Cardiac fibroblast (primary cell): ENCODE results near the gene TEDC2.
"Not testable (repeated sequence)": the region's sequence is repeated elsewhere in the genome, so short reads cannot be mapped to it uniquely, and the experiment has no call there.

Experiments
- DNase-seq, 2 donors: peaks; one replicate each; pipeline versions ENCODE4 v3.0.0 to v3.0.0-alpha.2; 2010; ENCODE audit warnings: low read depth in 2 of 2
- H3K4me3 ChIP-seq, 2 donors: replicated peaks in 1 of 2; 1 replicate in 1 of 2; 2 replicates in 1 of 2; pipeline ENCODE4 v1.5.1; 2011; ENCODE audit warnings: low read depth in 2 of 2, low read length in 2 of 2, mild to moderate bottlenecking in 2 of 2, moderate library complexity in 1 of 2
- TF ChIP-seq, protein P1 (sequence below): IDR thresholded peaks from one replicate; pipeline ENCODE4 v1.5.1; 2011; ENCODE audit warnings: low read depth, mild to moderate bottlenecking, low read length, inconsistent platforms

Gene TEDC2

DNA sequence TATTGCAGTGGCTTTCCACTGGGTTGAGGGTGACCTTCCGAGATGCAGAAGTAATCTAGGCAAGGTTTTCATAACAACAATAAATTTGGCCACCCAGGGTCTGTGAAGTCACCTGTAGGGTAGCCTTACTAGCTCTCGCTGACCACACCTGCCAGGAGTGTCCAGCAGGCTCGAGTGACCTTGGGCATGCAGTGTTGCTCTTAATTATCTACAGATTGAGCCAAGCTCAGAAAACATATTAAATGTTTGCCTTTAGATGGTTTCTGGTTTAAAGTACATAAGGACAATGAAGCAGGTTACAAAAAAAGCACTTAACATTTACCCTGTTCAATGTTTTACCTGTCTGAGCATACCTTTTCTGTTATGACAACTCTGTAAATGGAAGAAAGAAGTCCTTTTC is 16.8 kb downstream of the TEDC2 start:
- H3K4me3 ChIP-seq = no peak overlapping the region
- TF ChIP-seq, protein P1, sequence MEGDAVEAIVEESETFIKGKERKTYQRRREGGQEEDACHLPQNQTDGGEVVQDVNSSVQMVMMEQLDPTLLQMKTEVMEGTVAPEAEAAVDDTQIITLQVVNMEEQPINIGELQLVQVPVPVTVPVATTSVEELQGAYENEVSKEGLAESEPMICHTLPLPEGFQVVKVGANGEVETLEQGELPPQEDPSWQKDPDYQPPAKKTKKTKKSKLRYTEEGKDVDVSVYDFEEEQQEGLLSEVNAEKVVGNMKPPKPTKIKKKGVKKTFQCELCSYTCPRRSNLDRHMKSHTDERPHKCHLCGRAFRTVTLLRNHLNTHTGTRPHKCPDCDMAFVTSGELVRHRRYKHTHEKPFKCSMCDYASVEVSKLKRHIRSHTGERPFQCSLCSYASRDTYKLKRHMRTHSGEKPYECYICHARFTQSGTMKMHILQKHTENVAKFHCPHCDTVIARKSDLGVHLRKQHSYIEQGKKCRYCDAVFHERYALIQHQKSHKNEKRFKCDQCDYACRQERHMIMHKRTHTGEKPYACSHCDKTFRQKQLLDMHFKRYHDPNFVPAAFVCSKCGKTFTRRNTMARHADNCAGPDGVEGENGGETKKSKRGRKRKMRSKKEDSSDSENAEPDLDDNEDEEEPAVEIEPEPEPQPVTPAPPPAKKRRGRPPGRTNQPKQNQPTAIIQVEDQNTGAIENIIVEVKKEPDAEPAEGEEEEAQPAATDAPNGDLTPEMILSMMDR = no peak
- DNase-seq = no peak

DNA sequence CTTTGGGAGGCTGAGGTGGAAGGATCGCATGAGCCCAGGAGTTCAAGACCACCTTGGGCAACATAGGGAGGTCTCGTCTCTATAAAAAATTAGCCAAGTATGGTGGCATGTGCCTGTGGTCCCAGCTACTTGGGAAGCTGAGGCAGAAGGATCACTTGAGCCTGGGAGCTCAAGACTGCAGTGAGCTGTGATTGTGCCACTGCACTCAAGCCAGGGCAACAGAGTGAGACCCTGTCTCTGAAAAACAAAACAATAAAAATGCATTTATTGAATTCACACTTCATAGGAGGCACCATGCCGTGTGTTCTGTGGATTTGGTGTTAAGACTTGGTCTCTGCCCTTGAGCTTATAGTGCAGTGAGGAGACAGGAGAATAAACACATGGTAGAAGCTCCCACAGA is 17.4 kb downstream of the TEDC2 start:
- TF ChIP-seq, protein P1 = no peak
- DNase-seq = no peak
- H3K4me3 ChIP-seq = no peak overlapping the region

DNA sequence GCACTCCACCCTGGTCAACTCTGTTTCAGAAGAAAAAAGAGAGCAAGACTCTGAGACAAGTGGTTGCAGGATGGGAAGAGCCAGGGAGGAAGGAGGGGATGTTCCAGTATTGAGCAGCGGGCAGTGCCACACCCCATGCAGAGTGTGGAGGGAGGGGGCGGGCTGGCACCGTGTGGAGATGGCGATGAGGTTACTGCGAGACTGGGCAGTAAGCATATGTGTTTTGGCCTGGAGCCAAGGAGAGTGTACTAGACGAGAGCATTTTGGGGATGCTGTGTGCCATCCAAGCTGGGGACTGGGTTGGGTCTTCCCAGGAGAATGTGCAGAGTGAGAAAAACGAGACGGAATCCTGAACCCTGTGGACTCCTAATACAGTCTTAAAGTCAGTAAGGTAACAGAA is 18.4 kb downstream of the TEDC2 start:
- no peak overlapping the region for H3K4me3 ChIP-seq
- no peak for DNase-seq
- TF ChIP-seq, protein P1 = no peak

DNA sequence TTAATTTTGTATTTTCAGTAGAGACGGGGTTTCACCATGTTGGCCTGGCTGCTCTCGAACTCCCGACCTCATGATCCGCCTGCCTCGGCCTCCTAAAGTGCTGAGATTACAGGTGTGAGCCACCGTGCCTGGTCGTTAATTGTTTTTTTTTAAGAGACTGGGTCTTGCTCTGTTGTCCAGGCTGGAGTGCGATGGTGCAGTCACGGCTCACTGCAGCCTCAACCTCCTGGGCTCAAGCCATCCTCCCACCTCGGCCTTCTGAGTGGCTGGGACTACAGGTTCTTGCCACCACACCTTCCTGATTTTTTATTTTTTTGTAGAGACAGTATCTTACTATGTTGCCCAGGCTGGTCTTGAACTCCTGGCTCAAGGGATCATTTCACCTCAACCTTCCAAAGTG is 20.1 kb downstream of the TEDC2 start:
- not testable (repeated sequence) for H3K4me3 ChIP-seq, DNase-seq

DNA sequence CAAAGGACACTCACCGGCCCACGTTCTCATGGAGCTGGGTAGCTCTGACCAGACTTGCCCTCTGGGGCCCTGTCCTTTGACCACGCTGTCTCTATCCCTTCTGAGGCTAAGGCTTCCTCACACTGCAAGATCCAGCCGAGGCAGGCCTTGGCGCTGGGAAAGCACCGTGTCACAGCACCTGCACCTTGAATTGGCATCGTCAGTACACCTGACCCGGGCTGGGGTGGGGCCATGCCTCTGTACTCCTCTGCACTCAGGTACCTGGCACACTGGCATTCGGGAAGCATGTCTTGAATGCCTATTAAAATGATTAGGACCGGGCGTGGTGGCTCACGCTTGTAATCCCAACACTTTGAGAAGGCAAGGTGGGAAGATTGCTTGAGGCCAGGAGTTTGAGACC is 21.0 kb downstream of the TEDC2 start:
- H3K4me3 ChIP-seq = no peak overlapping the region
- TF ChIP-seq, protein P1 = no peak
- no peak for DNase-seq

DNA sequence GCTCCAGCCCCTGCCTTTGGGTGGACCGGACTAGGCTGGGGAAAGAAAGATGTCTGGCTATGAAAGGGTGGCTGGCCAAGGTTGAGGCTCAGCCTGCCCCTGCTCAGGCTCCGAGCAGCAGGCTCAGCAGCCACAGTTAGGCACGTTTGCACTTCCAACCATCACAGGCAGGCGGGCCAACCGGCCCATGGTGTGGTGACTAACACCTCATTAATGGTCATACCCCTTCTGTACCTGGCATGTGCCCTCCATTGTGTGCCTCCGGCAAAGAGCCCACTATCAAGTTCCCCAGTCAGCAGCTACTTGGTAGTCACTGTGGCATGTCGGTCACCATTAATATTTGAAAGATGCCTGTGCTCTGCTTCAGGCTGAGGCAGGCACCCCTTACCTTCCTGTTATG is 21.8 kb downstream of the TEDC2 start:
- DNase-seq = no peak
- TF ChIP-seq, protein P1 = no peak
- no peak overlapping the region for H3K4me3 ChIP-seq

DNA sequence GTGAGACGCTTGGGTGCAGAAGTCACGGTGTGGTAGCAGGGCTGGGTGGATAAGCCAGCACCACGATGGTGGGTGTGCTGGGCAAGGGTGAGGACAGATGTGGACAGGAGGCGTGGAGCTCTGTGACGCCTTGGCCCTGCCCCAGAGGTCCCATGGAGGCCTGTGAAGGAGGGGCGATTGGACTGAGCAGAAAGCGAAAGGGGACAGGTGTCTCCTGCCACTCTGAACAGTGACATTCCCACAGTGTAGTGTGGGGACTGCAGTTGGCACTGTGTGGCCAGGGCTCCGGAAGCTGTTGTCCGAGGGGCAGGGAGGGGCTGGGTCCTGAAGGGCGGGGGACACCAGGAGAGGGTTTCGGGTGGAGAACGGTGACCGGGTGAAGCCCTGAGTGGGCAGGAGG is 22.3 kb downstream of the TEDC2 start:
- H3K4me3 ChIP-seq = no peak overlapping the region
- DNase-seq = no peak
- TF ChIP-seq, protein P1 = no peak
